ENCODE data around the gene FAM168A. TPM values are rescaled to one million over a fixed set of nuclear protein-coding genes. Genes with fewer than 3 reads are reported as not detected.

Gene FAM168A
- total and polyA plus RNA-seq, 2 donors (not counting 1 experiment from before 2014, with no cell fraction given) = 16.3 to 23.8 TPM

- TF ChIP-seq, protein P1, sequence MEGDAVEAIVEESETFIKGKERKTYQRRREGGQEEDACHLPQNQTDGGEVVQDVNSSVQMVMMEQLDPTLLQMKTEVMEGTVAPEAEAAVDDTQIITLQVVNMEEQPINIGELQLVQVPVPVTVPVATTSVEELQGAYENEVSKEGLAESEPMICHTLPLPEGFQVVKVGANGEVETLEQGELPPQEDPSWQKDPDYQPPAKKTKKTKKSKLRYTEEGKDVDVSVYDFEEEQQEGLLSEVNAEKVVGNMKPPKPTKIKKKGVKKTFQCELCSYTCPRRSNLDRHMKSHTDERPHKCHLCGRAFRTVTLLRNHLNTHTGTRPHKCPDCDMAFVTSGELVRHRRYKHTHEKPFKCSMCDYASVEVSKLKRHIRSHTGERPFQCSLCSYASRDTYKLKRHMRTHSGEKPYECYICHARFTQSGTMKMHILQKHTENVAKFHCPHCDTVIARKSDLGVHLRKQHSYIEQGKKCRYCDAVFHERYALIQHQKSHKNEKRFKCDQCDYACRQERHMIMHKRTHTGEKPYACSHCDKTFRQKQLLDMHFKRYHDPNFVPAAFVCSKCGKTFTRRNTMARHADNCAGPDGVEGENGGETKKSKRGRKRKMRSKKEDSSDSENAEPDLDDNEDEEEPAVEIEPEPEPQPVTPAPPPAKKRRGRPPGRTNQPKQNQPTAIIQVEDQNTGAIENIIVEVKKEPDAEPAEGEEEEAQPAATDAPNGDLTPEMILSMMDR (conservative IDR thresholded peaks at IDR 0.05 in 1 of 2, IDR thresholded peaks at IDR 0.05 in 1 of 2; ENCODE audit: low read depth in 1 of 2, low read length in 2 of 2) = no peak
- no peak for TF ChIP-seq EZH2 (IDR thresholded peaks at IDR 0.05; ENCODE audit: low read length, missing control alignments)
- Histone ChIP-seq H3K79me2 (ENCODE audit: control insufficient read depth, insufficient read depth, low read length) (no peaks in the 10 kb centered on the region), H3K4me2 (ENCODE audit: extremely low read depth, insufficient read depth, low read length) (no peak overlapping the region), H3K27me3 (ENCODE audit: control insufficient read depth, insufficient read depth, low read length) (no peaks in the 10 kb centered on the region), H3K4me3 (replicated peaks in 1 of 4; ENCODE audit: control extremely low read depth in 1 of 4, insufficient read depth in 1 of 4, low read depth in 3 of 4, low read length in 4 of 4) (no peak overlapping the region), H4K20me1 (ENCODE audit: control insufficient read depth, extremely low read depth, insufficient read depth, low read length) (no peaks in the 10 kb centered on the region), H3K27ac (ENCODE audit: insufficient read depth, low read length) (no peak overlapping the region), H3K9ac (ENCODE audit: insufficient read depth, low read length) (no peak overlapping the region), H3K4me1 (ENCODE audit: control insufficient read depth, extremely low read depth, insufficient read depth, low read length) (peaks cover 2% of the 10 kb centered on the region), H3K9me3 (ENCODE audit: control insufficient read depth, insufficient read depth, low read depth, low read length) (no peaks in the 10 kb centered on the region), H3K36me3 (ENCODE audit: control insufficient read depth, insufficient read depth, low read length) (no peaks in the 10 kb centered on the region), H2AFZ (ENCODE audit: low read length) (no peak overlapping the region)
- DNase-seq (ENCODE audit: low read depth in 2 of 2) = no peak
Observed at GRCh38 chr11:73431396-73431795, 166.5 kb downstream of the FAM168A start.

GRCh38 chr11:73430326-73430725 is 167.6 kb downstream of the FAM168A start:
- H3K4me3 ChIP-seq (replicated peaks in 1 of 4; ENCODE audit: control extremely low read depth in 1 of 4, insufficient read depth in 1 of 4, low read depth in 3 of 4, low read length in 4 of 4) = no peak overlapping the region
- H3K4me1 ChIP-seq (ENCODE audit: control insufficient read depth, extremely low read depth, insufficient read depth, low read length) = peaks cover 2% of the 10 kb centered on the region
- no peaks in the 10 kb centered on the region for H3K79me2 ChIP-seq (ENCODE audit: control insufficient read depth, insufficient read depth, low read length)
- DNase-seq (ENCODE audit: low read depth in 2 of 2) = no peak
- H3K9me3 ChIP-seq (ENCODE audit: control insufficient read depth, insufficient read depth, low read depth, low read length) = no peaks in the 10 kb centered on the region
- TF ChIP-seq, protein P1 (conservative IDR thresholded peaks at IDR 0.05 in 1 of 2, IDR thresholded peaks at IDR 0.05 in 1 of 2; ENCODE audit: low read depth in 1 of 2, low read length in 2 of 2) = no peak
- no peak for TF ChIP-seq EZH2 (IDR thresholded peaks at IDR 0.05; ENCODE audit: low read length, missing control alignments)
- H3K36me3 ChIP-seq (ENCODE audit: control insufficient read depth, insufficient read depth, low read length) = no peaks in the 10 kb centered on the region
- H4K20me1 ChIP-seq (ENCODE audit: control insufficient read depth, extremely low read depth, insufficient read depth, low read length) = no peaks in the 10 kb centered on the region
- no peak overlapping the region for H3K4me2 ChIP-seq (ENCODE audit: extremely low read depth, insufficient read depth, low read length)
- no peak overlapping the region for H3K9ac ChIP-seq (ENCODE audit: insufficient read depth, low read length)
- no peak overlapping the region for H3K27ac ChIP-seq (ENCODE audit: insufficient read depth, low read length)
- no peak overlapping the region for H2AFZ ChIP-seq (ENCODE audit: low read length)
- H3K27me3 ChIP-seq (ENCODE audit: control insufficient read depth, insufficient read depth, low read length) = no peaks in the 10 kb centered on the region

GRCh38 chr11:73429121-73429750 is 168.7 kb downstream of the FAM168A start:
- TF ChIP-seq EZH2 (IDR thresholded peaks at IDR 0.05; ENCODE audit: low read length, missing control alignments) = no peak
- no peak overlapping the region for H3K27ac ChIP-seq (ENCODE audit: insufficient read depth, low read length)
- H3K27me3 ChIP-seq (ENCODE audit: control insufficient read depth, insufficient read depth, low read length) = no peaks in the 10 kb centered on the region
- peaks cover 2% of the 10 kb centered on the region for H3K4me1 ChIP-seq (ENCODE audit: control insufficient read depth, extremely low read depth, insufficient read depth, low read length)
- no peak overlapping the region for H3K4me3 ChIP-seq (replicated peaks in 1 of 4; ENCODE audit: control extremely low read depth in 1 of 4, insufficient read depth in 1 of 4, low read depth in 3 of 4, low read length in 4 of 4)
- no peaks in the 10 kb centered on the region for H3K79me2 ChIP-seq (ENCODE audit: control insufficient read depth, insufficient read depth, low read length)
- no peaks in the 10 kb centered on the region for H4K20me1 ChIP-seq (ENCODE audit: control insufficient read depth, extremely low read depth, insufficient read depth, low read length)
- no peaks in the 10 kb centered on the region for H3K36me3 ChIP-seq (ENCODE audit: control insufficient read depth, insufficient read depth, low read length)
- H3K4me2 ChIP-seq (ENCODE audit: extremely low read depth, insufficient read depth, low read length) = no peak overlapping the region
- H3K9me3 ChIP-seq (ENCODE audit: control insufficient read depth, insufficient read depth, low read depth, low read length) = no peaks in the 10 kb centered on the region
- H2AFZ ChIP-seq (ENCODE audit: low read length) = no peak overlapping the region
- H3K9ac ChIP-seq (ENCODE audit: insufficient read depth, low read length) = no peak overlapping the region
- DNase-seq (ENCODE audit: low read depth in 2 of 2) = peak; percentile 70 to 77
